HCT116 (cell line): ENCODE measurements around the gene VCAM1.

ENCODE experiments used
- EZH2 ChIP-seq: fragments of 200-600 bp; sonication (generic); IDR thresholded peaks from 2 replicates; pipeline ENCODE4 v1.6.1; 2017; ENCODE audit warnings: antibody characterized with exemption, mixed run types
- EZH2phosphoT487 ChIP-seq: fragments of 200-600 bp; IDR thresholded peaks from 2 replicates; pipeline ENCODE4 v1.6.1; 2018; ENCODE audit warnings: antibody characterized with exemption, borderline replicate concordance
- SIN3A ChIP-seq: IDR thresholded peaks from 2 replicates; pipeline ENCODE4 v1.6.1; 2012; ENCODE audit warnings: low read depth
- TF ChIP-seq, protein P1 (sequence below), 3 experiments: fragments of 200-600 bp in 1 of 3; sonication (generic) in 1 of 3; IDR thresholded peaks in 2 of 3; conservative IDR thresholded peaks in 1 of 3; 2 replicates each; pipeline ENCODE4 v1.5.1; 2012 to 2017; ENCODE audit warnings: low read depth in 2 of 3, low read length in 2 of 3, antibody characterized with exemption in 1 of 3, borderline replicate concordance in 1 of 3, control low read depth in 1 of 3, mild to moderate bottlenecking in 1 of 3, mixed read lengths in 1 of 3, mixed run types in 1 of 3, moderate library complexity in 1 of 3; ENCODE audit not compliant: insufficient read depth in 1 of 3
- TF ChIP-seq, protein P2 (sequence below): IDR thresholded peaks from 2 replicates; pipeline ENCODE4 v1.6.1; 2012; ENCODE audit warnings: low read depth

DNA sequence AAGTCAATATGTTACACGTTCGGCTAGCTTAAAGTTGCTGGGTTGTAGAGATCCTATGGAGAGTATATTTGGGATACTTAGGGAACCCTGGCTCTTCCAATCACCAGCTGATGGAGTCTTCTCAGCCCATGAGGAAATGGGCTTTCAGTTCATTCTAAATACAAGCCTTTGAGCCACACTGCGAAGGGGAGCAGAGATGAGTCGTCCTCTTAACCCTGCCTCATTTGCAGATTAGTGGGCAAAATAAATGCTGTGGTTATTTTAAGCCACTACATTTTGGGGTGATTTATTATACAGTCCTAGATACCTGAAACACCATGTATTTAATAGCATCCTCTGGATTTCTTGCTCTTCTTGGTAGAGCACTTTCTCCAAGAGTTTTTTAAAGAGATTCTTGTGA, 19.0 kb upstream of the VCAM1 start:
- TF ChIP-seq EZH2phosphoT487 = no peak
- TF ChIP-seq, protein P1, sequence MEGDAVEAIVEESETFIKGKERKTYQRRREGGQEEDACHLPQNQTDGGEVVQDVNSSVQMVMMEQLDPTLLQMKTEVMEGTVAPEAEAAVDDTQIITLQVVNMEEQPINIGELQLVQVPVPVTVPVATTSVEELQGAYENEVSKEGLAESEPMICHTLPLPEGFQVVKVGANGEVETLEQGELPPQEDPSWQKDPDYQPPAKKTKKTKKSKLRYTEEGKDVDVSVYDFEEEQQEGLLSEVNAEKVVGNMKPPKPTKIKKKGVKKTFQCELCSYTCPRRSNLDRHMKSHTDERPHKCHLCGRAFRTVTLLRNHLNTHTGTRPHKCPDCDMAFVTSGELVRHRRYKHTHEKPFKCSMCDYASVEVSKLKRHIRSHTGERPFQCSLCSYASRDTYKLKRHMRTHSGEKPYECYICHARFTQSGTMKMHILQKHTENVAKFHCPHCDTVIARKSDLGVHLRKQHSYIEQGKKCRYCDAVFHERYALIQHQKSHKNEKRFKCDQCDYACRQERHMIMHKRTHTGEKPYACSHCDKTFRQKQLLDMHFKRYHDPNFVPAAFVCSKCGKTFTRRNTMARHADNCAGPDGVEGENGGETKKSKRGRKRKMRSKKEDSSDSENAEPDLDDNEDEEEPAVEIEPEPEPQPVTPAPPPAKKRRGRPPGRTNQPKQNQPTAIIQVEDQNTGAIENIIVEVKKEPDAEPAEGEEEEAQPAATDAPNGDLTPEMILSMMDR (IDR thresholded peaks at IDR 0.05 in 2 of 3, conservative IDR thresholded peaks at IDR 0.05 in 1 of 3; ENCODE audit: borderline replicate concordance in 1 of 3, insufficient read depth in 1 of 3, low read depth in 2 of 3, low read length in 2 of 3) = no peak
- TF ChIP-seq EZH2 = no peak
- TF ChIP-seq SIN3A = no peak
- TF ChIP-seq, protein P2, sequence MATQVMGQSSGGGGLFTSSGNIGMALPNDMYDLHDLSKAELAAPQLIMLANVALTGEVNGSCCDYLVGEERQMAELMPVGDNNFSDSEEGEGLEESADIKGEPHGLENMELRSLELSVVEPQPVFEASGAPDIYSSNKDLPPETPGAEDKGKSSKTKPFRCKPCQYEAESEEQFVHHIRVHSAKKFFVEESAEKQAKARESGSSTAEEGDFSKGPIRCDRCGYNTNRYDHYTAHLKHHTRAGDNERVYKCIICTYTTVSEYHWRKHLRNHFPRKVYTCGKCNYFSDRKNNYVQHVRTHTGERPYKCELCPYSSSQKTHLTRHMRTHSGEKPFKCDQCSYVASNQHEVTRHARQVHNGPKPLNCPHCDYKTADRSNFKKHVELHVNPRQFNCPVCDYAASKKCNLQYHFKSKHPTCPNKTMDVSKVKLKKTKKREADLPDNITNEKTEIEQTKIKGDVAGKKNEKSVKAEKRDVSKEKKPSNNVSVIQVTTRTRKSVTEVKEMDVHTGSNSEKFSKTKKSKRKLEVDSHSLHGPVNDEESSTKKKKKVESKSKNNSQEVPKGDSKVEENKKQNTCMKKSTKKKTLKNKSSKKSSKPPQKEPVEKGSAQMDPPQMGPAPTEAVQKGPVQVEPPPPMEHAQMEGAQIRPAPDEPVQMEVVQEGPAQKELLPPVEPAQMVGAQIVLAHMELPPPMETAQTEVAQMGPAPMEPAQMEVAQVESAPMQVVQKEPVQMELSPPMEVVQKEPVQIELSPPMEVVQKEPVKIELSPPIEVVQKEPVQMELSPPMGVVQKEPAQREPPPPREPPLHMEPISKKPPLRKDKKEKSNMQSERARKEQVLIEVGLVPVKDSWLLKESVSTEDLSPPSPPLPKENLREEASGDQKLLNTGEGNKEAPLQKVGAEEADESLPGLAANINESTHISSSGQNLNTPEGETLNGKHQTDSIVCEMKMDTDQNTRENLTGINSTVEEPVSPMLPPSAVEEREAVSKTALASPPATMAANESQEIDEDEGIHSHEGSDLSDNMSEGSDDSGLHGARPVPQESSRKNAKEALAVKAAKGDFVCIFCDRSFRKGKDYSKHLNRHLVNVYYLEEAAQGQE = no peak
